Hepatocyte (in vitro differentiated cells): ENCODE measurements around the gene COIL. TPM values are rescaled to one million over a fixed set of nuclear protein-coding genes. Genes with fewer than 3 reads are reported as not detected.

ENCODE experiments used
- DNase-seq: peaks from one replicate; pipeline ENCODE4 v3.0.0-alpha.2; 2016; ENCODE audit warnings: low spot score
- H2AFZ ChIP-seq: fragments of 200-600 bp; sonication (generic); 2 replicates; pipeline ENCODE4 v1.6.0; 2016; ENCODE audit warnings: antibody characterized with exemption, mild to moderate bottlenecking
- H3K27ac ChIP-seq: fragments of 200-600 bp; sonication (generic); 2 replicates; pipeline ENCODE4 v1.5.1; 2016; ENCODE audit warnings: mild to moderate bottlenecking
- H3K27me3 ChIP-seq: fragments of 200-600 bp; sonication (generic); 2 replicates; pipeline ENCODE4 v1.6.1; 2016
- H3K36me3 ChIP-seq: fragments of 200-600 bp; sonication (generic); replicated peaks from 2 replicates; pipeline ENCODE4 v1.5.1; 2016; ENCODE audit warnings: low read depth; ENCODE audit not compliant: insufficient read depth
- H3K4me1 ChIP-seq: fragments of 200-600 bp; sonication (generic); 2 replicates; pipeline ENCODE4 v1.5.1; 2016; ENCODE audit warnings: mild to moderate bottlenecking, moderate library complexity; ENCODE audit not compliant: insufficient read depth
- H3K4me2 ChIP-seq: fragments of 200-600 bp; sonication (generic); 2 replicates; pipeline ENCODE4 v1.6.0; 2016
- H3K4me3 ChIP-seq: fragments of 200-600 bp; sonication (generic); 2 replicates; pipeline ENCODE4 v1.5.1; 2016; ENCODE audit warnings: mild to moderate bottlenecking
- H3K79me2 ChIP-seq: fragments of 200-600 bp; sonication (generic); 2 replicates; pipeline ENCODE4 v1.6.0; 2017; ENCODE audit warnings: mild to moderate bottlenecking
- H3K9me2 ChIP-seq: fragments of 200-600 bp; sonication (generic); replicated peaks from 2 replicates; pipeline ENCODE4 v1.6.0; 2017; ENCODE audit warnings: mild to moderate bottlenecking; ENCODE audit not compliant: insufficient read depth
- H3K9me3 ChIP-seq: fragments of 200-600 bp; sonication (generic); 2 replicates; pipeline ENCODE4 v1.5.1; 2016; ENCODE audit warnings: low read depth, mild to moderate bottlenecking
- H4K20me1 ChIP-seq: fragments of 200-600 bp; sonication (generic); 2 replicates; pipeline ENCODE4 v1.6.0; 2016; ENCODE audit warnings: mild to moderate bottlenecking; ENCODE audit not compliant: insufficient read depth, poor library complexity, severe bottlenecking
- CTCF ChIP-seq: fragments of 200-600 bp; sonication (generic); IDR thresholded peaks from 2 replicates; pipeline ENCODE4 v1.5.1; 2016; ENCODE audit warnings: antibody characterized with exemption, mild to moderate bottlenecking; ENCODE audit not compliant: poor library complexity
- EZH2 ChIP-seq: fragments of 200-600 bp; sonication (generic); IDR thresholded peaks from 2 replicates; pipeline ENCODE4 v1.6.1; 2016; ENCODE audit warnings: antibody characterized with exemption, mild to moderate bottlenecking, borderline replicate concordance
- EZH2phosphoT487 ChIP-seq: fragments of 200-600 bp; sonication (generic); IDR thresholded peaks from one replicate; pipeline ENCODE4 v1.6.1; 2018; ENCODE audit warnings: antibody characterized with exemption, mild to moderate bottlenecking, low read depth, moderate library complexity; ENCODE audit not compliant: unreplicated experiment, severe bottlenecking
- WGBS: methylation state at CpG from one replicate; pipeline ENCODE4 v1.1.6; 2016; ENCODE audit warnings: low lambda C conversion rate; ENCODE audit errors: missing lambda C conversion rate; 5-methylcytosine and 5-hydroxymethylcytosine counted together
- polyA plus RNA-seq: library from polyadenylated mRNA; unstranded; fragments of >200 nt; fragmentation: Nextera tagmentation; extraction: Ambion mirVana; gene quantifications from 2 replicates; pipeline ENCODE4 v1.2.1, GENCODE V29; 2016
- total RNA-seq: library from RNA; depleted of rRNA; stranded (reverse); fragments of >200 nt; gene quantifications from 2 replicates; pipeline ENCODE4 v1.2.3, GENCODE V29; 2014

The COIL gene
- total and polyA plus RNA-seq, 2 experiments from 2014 or later, result 12.9 to 21.0 TPM

GRCh38 chr17:56917559-56918296, 43.1 kb downstream of the COIL start:
- Histone ChIP-seq H3K9me2 (no peaks in the 10 kb centered on the region), H3K9me3 (no peaks in the 10 kb centered on the region), H2AFZ (no peak overlapping the region), H4K20me1 (no peaks in the 10 kb centered on the region), H3K4me3 (no peak overlapping the region), H3K27ac (no peak overlapping the region), H3K4me2 (no peak overlapping the region), H3K36me3 (no peaks in the 10 kb centered on the region), H3K79me2 (peaks cover 8% of the 10 kb centered on the region), H3K27me3 (no peaks in the 10 kb centered on the region), H3K4me1 (peaks cover 15% of the 10 kb centered on the region)
- TF ChIP-seq EZH2phosphoT487 (no peak), CTCF (no peak)
- no peak for DNase-seq
- 95% methylated on average over 4 of the region's 4 CpGs for WGBS

DNA sequence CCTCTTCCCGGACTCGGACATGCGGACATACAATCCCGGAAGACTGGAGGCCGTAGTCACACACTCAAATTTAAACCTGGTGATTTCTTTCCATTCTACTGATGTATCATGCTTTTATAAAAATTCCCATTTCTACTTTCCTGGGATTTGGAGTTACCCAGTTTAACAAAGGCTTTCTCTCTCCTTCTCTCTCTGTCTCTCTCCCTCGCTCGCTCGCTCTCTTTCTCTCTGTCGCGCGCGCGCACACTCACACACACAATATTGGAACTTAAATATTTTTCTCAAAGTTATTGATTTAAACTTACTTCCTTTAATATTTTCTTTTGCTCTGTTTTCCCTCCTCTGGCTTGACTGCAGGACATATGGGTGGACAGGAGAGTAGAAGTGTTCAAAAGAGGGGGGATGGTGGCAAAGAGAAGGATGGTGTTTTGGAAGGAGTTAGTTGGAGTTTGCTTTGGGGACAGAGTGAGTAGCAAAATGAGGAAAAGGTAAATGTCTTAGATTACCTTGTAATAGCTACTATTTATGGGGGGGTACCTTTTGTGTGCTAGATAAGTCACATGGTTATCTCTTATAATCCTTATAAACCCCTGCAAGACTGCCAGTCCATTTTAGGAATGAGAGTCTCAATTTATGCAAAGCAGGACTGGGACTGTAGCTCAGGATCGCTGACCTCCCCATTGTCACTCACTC, 46.1 kb downstream of the COIL start:
- Histone ChIP-seq H3K9me2 (no peaks in the 10 kb centered on the region), H3K4me3 (peak overlapping the region; percentile 89), H3K79me2 (peaks cover 38% of the 10 kb centered on the region), H3K27me3 (no peaks in the 10 kb centered on the region), H3K36me3 (no peaks in the 10 kb centered on the region), H3K9me3 (no peaks in the 10 kb centered on the region), H3K27ac (peak overlapping the region; percentile 94), H4K20me1 (no peaks in the 10 kb centered on the region), H2AFZ (peak overlapping the region; percentile 82), H3K4me2 (peak overlapping the region; percentile 94), H3K4me1 (peaks cover 21% of the 10 kb centered on the region)
- WGBS, result 21% methylated on average over 13 of the region's 14 CpGs
- TF ChIP-seq EZH2phosphoT487 (no peak), EZH2 (no peak), CTCF (no peak)
- peak; percentile 36 for DNase-seq

DNA sequence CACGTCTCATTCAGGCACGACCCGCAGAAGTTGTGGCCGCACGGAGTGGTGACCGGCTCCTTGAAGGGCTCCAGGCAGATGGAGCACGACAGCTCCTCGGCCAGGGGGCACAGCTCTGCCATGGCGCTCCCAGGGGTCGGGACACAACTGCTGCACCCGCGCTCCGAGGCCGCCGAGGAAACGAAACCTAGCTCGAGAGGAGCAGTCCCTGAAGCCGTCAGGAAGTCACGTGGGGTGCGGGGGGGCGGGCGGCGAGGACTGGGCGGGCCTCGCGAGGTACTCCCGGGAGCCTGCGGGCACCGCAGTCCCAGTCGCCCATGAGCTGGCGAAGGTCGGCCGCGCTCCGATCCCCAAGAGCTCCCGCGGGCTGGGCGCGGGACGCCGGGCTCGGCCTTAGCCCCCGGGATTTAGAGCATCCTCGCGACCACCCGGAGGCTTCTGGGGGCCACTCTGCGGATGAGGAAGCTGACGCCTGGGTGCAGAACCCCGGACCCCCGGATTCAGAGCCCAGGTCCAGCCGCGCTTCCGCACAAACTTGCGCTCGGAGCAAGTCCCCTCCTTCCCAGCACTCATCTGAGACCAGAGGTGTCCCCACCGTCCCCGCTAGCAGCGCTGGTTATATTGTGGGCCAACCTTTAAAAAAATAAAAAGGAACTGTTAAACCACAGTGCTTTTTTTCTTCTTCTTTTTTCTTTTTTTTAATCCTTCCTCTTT, 46.8 kb downstream of the COIL start, which contains the start of gene TRIM25:
TRIM25 (minus strand) TSS at position 183 of the 714 bp plus-strand sequence; CDS start at position 122, 61 bp downstream.
- H2AFZ ChIP-seq, result peak within 1 kb of the TSS; percentile 82
- H3K27me3 ChIP-seq, result no peaks in the 10 kb centered on the region
- H3K79me2 ChIP-seq, result peaks cover 42% of the 10 kb centered on the region
- H3K27ac ChIP-seq, result peak within 1 kb of the TSS; percentile 94
- H3K9me2 ChIP-seq, result no peaks in the 10 kb centered on the region
- H3K9me3 ChIP-seq, result no peaks in the 10 kb centered on the region
- WGBS, result 1% methylated on average over 38 of the region's 58 CpGs
- peak within 1 kb of the TSS; percentile 94 for H3K4me2 ChIP-seq
- peak; percentile 95 for DNase-seq
- H3K4me1 ChIP-seq, result peaks cover 21% of the 10 kb centered on the region
- no peaks in the 10 kb centered on the region for H3K36me3 ChIP-seq
- peak within 1 kb of the TSS; percentile 89 for H3K4me3 ChIP-seq
- no peaks in the 10 kb centered on the region for H4K20me1 ChIP-seq
- TF ChIP-seq EZH2phosphoT487, result no peak
- TF ChIP-seq EZH2, result no peak
- TF ChIP-seq CTCF, result no peak
